Tibial nerve (tissue), 3 donors: Measurements from ENCODE around the gene CDH4.

ENCODE experiments used
- POLR2A ChIP-seq, 2 donors: fragments of 450-650 bp; IDR thresholded peaks; one replicate each; pipeline ENCODE4 v1.6.1; 2017; ENCODE audit warnings: antibody characterized with exemption in 2 of 2, mild to moderate bottlenecking in 2 of 2, moderate library complexity in 2 of 2
- TF ChIP-seq, protein P1 (sequence below), 5 experiments: fragments of 200-600 bp in 3 of 5; fragments of 450-650 bp in 2 of 5; sonication (generic) in 3 of 5; IDR thresholded peaks; one replicate each; pipeline ENCODE4 v1.5.1; 2016 to 2019; ENCODE audit warnings: antibody characterized with exemption in 5 of 5, mild to moderate bottlenecking in 3 of 5, moderate library complexity in 2 of 5

DNA sequence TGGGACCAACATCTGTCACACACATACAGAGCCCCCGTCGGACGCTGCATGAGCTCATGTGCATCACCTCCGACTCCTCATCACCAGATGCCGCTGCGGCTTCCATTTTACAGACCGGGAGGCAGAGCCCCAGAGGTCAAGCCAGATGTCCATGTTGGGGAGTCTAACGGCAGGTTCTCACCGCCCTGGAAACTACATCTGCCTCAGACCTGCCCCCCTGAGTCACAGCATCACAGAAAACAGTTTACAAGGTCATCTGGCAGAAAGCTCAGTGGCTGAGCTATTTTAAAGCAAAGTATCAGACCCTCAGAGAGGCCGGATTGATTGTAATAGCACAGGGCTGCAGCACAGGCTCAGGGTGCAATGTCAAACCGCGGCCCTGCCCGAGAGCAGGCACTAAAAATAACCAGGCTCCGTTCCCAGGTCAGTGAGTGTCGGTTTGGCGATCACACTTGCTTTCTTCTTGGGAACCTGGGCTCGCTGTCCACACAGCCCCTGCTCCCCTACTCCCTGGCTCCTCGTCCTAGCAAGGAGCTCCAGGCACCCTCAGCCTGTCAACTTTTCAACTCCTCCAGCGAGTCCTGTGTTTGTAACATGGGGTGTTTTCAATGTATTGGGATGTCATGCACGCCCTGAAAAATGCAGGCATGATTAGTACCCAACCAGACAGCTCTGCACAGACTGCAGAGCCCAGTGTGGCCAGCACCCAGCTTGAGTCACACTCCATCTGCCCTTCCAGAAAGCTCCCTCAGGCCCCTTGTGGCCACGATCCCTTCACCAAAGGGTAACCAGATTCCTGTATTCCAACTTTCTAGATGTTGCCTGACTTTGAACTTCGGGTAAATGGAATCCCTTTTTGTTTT, 264.5 kb downstream of the CDH4 start:
- TF ChIP-seq, protein P1, sequence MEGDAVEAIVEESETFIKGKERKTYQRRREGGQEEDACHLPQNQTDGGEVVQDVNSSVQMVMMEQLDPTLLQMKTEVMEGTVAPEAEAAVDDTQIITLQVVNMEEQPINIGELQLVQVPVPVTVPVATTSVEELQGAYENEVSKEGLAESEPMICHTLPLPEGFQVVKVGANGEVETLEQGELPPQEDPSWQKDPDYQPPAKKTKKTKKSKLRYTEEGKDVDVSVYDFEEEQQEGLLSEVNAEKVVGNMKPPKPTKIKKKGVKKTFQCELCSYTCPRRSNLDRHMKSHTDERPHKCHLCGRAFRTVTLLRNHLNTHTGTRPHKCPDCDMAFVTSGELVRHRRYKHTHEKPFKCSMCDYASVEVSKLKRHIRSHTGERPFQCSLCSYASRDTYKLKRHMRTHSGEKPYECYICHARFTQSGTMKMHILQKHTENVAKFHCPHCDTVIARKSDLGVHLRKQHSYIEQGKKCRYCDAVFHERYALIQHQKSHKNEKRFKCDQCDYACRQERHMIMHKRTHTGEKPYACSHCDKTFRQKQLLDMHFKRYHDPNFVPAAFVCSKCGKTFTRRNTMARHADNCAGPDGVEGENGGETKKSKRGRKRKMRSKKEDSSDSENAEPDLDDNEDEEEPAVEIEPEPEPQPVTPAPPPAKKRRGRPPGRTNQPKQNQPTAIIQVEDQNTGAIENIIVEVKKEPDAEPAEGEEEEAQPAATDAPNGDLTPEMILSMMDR (IDR thresholded peaks at IDR 0.05) = no peak
- no peak for TF ChIP-seq POLR2A (IDR thresholded peaks at IDR 0.05)
